HEK293 (cell line): Measurements from ENCODE around the gene ASB6.

Source experiments
- BCL6B ChIP-seq: fragments of 450-650 bp; formaldehyde crosslinking; IDR thresholded peaks from 2 replicates; pipeline ENCODE4 v1.5.1; 2017; ENCODE audit warnings: missing biosample characterization, missing genetic modification characterization
- HOXD13 ChIP-seq: sonication (generic); formaldehyde crosslinking; IDR thresholded peaks from 2 replicates; pipeline ENCODE4 v1.8.0; 2022; ENCODE audit warnings: missing genetic modification reagents, borderline replicate concordance
- MZF1 ChIP-seq: fragments of 450-650 bp; formaldehyde crosslinking; IDR thresholded peaks from 2 replicates; pipeline ENCODE4 v1.5.1; 2017; ENCODE audit warnings: missing biosample characterization, missing genetic modification characterization, borderline replicate concordance
- SALL2 ChIP-seq: fragments of 450-650 bp; formaldehyde crosslinking; IDR thresholded peaks from 2 replicates; pipeline ENCODE4 v1.5.0; 2017; ENCODE audit warnings: missing biosample characterization, mild to moderate bottlenecking, missing genetic modification characterization, borderline replicate concordance
- SCRT2 ChIP-seq: fragments of 450-650 bp; formaldehyde crosslinking; IDR thresholded peaks from 2 replicates; pipeline ENCODE4 v1.5.1; 2016; ENCODE audit warnings: missing biosample characterization, missing genetic modification characterization
- ZBTB1 ChIP-seq: fragments of 450-650 bp; formaldehyde crosslinking; IDR thresholded peaks from 2 replicates; pipeline ENCODE4 v1.5.1; 2016; ENCODE audit warnings: missing biosample characterization, missing genetic modification characterization
- ZBTB21 ChIP-seq: fragments of 450-650 bp; formaldehyde crosslinking; IDR thresholded peaks from 2 replicates; pipeline ENCODE4 v1.5.1; 2017; ENCODE audit warnings: missing biosample characterization, missing genetic modification characterization
- ZFP69B ChIP-seq: fragments of 450-650 bp; formaldehyde crosslinking; IDR thresholded peaks from 2 replicates; pipeline ENCODE4 v1.5.1; 2016; ENCODE audit warnings: missing biosample characterization, missing genetic modification characterization
- ZNF148 ChIP-seq: fragments of 450-650 bp; formaldehyde crosslinking; IDR thresholded peaks from 2 replicates; pipeline ENCODE4 v1.5.0; 2017; ENCODE audit warnings: missing biosample characterization, missing genetic modification characterization, borderline replicate concordance
- ZNF157 ChIP-seq: fragments of 450-650 bp; formaldehyde crosslinking; IDR thresholded peaks from 2 replicates; pipeline ENCODE4 v1.5.1; 2016; ENCODE audit warnings: missing biosample characterization, missing genetic modification characterization
- ZNF16 ChIP-seq: fragments of 450-650 bp; formaldehyde crosslinking; IDR thresholded peaks from 2 replicates; pipeline ENCODE4 v1.5.1; 2016; ENCODE audit warnings: low read depth, missing biosample characterization, missing genetic modification characterization
- ZNF18 ChIP-seq: fragments of 450-650 bp; formaldehyde crosslinking; IDR thresholded peaks from 2 replicates; pipeline ENCODE4 v1.5.1; 2016; ENCODE audit warnings: missing biosample characterization, missing genetic modification characterization
- ZNF223 ChIP-seq: fragments of 450-650 bp; formaldehyde crosslinking; IDR thresholded peaks from 2 replicates; pipeline ENCODE4 v1.5.1; 2016; ENCODE audit warnings: missing biosample characterization, missing genetic modification characterization
- ZNF26 ChIP-seq: fragments of 450-650 bp; formaldehyde crosslinking; IDR thresholded peaks from 2 replicates; pipeline ENCODE4 v1.5.1; 2016; ENCODE audit warnings: missing biosample characterization, missing genetic modification characterization
- ZNF362 ChIP-seq: fragments of 450-650 bp; formaldehyde crosslinking; IDR thresholded peaks from 2 replicates; pipeline ENCODE4 v1.5.1; 2016; ENCODE audit warnings: missing biosample characterization, missing genetic modification characterization
- ZNF391 ChIP-seq: fragments of 450-650 bp; formaldehyde crosslinking; IDR thresholded peaks from 2 replicates; pipeline ENCODE4 v1.5.1; 2016; ENCODE audit warnings: low read depth, missing biosample characterization, missing genetic modification characterization, borderline replicate concordance
- ZNF433 ChIP-seq: fragments of 450-650 bp; formaldehyde crosslinking; IDR thresholded peaks from 2 replicates; pipeline ENCODE4 v1.5.1; 2016; ENCODE audit warnings: missing biosample characterization, missing genetic modification characterization, low read depth
- ZNF518A ChIP-seq: fragments of 450-650 bp; formaldehyde crosslinking; conservative IDR thresholded peaks from 2 replicates; pipeline ENCODE4 v1.5.1; 2016; ENCODE audit warnings: low read depth, missing biosample characterization, missing genetic modification characterization
- ZNF580 ChIP-seq: fragments of 450-650 bp; formaldehyde crosslinking; IDR thresholded peaks from 2 replicates; pipeline ENCODE4 v1.5.1; 2016; ENCODE audit warnings: missing biosample characterization, missing genetic modification characterization
- ZNF621 ChIP-seq: fragments of 450-650 bp; formaldehyde crosslinking; IDR thresholded peaks from 2 replicates; pipeline ENCODE4 v1.5.1; 2017; ENCODE audit warnings: missing biosample characterization, missing genetic modification characterization
- ZNF701 ChIP-seq: fragments of 450-650 bp; formaldehyde crosslinking; IDR thresholded peaks from 2 replicates; pipeline ENCODE4 v1.5.1; 2016; ENCODE audit warnings: missing biosample characterization, missing genetic modification characterization
- ZNF768 ChIP-seq: fragments of 450-650 bp; formaldehyde crosslinking; IDR thresholded peaks from 2 replicates; pipeline ENCODE4 v1.5.1; 2018; ENCODE audit warnings: missing biosample characterization, mild to moderate bottlenecking, missing genetic modification characterization
- ZNF837 ChIP-seq: fragments of 450-650 bp; formaldehyde crosslinking; IDR thresholded peaks from 2 replicates; pipeline ENCODE4 v1.5.1; 2016; ENCODE audit warnings: missing biosample characterization, missing genetic modification characterization
- ZNF843 ChIP-seq: fragments of 450-650 bp; formaldehyde crosslinking; IDR thresholded peaks from 2 replicates; pipeline ENCODE4 v1.5.1; 2016; ENCODE audit warnings: missing biosample characterization, missing genetic modification characterization
- ZSCAN23 ChIP-seq: fragments of 450-650 bp; formaldehyde crosslinking; IDR thresholded peaks from 2 replicates; pipeline ENCODE4 v1.5.1; 2016; ENCODE audit warnings: missing biosample characterization, missing genetic modification characterization

Gene ASB6

GRCh38 chr9:129641750-129642585 lies at the start of gene ASB6 (continued):
- TF ChIP-seq MZF1 (tag by site-specific recombination), result no peak
- no peak for TF ChIP-seq ZNF18
- TF ChIP-seq ZSCAN23 (tag by site-specific recombination), result 0 out of 2 replicates have a peak, but pooled peaks have one; percentile 33
- TF ChIP-seq ZNF701, result no peak
- peak; percentile 75; the same call in 1 of the 2 replicates for TF ChIP-seq ZNF580
- peak; percentile 90; the same call in 1 of the 2 replicates for TF ChIP-seq ZNF391
- no peak for TF ChIP-seq ZNF16 (tag by site-specific recombination)
- TF ChIP-seq BCL6B (tag by site-specific recombination), result no peak
- TF ChIP-seq ZBTB1 (tag by site-specific recombination), result no peak
- no peak for TF ChIP-seq ZNF26 (tag by site-specific recombination)
- TF ChIP-seq ZNF768 (tag by site-specific recombination), result no peak
- no peak for TF ChIP-seq ZNF362 (tag by site-specific recombination)
- 0 out of 2 replicates have a peak, but pooled peaks have one; percentile 31 for TF ChIP-seq SCRT2 (tag by site-specific recombination)
- TF ChIP-seq ZFP69B (tag by site-specific recombination), result peak; percentile 88
- no peak for TF ChIP-seq ZNF433 (tag by site-specific recombination)
- TF ChIP-seq ZNF157 (tag by site-specific recombination), result no peak
- peak; percentile 75 for TF ChIP-seq ZNF843 (tag by site-specific recombination)
- no peak for TF ChIP-seq ZNF621 (tag by site-specific recombination)
- TF ChIP-seq HOXD13 (CRISPR knock-in tag), result no peak
- peak; percentile 32; the same call in 1 of the 2 replicates for TF ChIP-seq ZBTB21 (tag by site-specific recombination)
- peak; percentile 91 for TF ChIP-seq ZNF518A (tag by site-specific recombination)
- TF ChIP-seq ZNF223 (tag by site-specific recombination), result no peak
- no peak; the same call in 1 of the 2 replicates for TF ChIP-seq ZNF148 (tag by site-specific recombination)
- no peak for TF ChIP-seq ZNF837
- no peak for TF ChIP-seq SALL2 (tag by site-specific recombination)
